Thoracic aorta (tissue), 2 donors: Measurements from ENCODE around the gene GRB10. TPM values are rescaled to one million over a fixed set of nuclear protein-coding genes. Genes with fewer than 3 reads are reported as not detected.
"Not testable (repeated sequence)": the region's sequence is repeated elsewhere in the genome, so short reads cannot be mapped to it uniquely, and the experiment has no call there.

Experiments used
- ATAC-seq: fragments of 150-250 bp; one replicate; pipeline ENCODE4 v1.8.0; 2017; ENCODE audit warnings: low read depth; ENCODE audit not compliant: insufficient number of reproducible peaks, low FRiP score
- DNase-seq: peaks from one replicate; pipeline ENCODE4 v3.0.0-alpha.2; 2020; ENCODE audit warnings: low spot score
- H3K27ac ChIP-seq, 2 donors: fragments of 200-600 bp; sonication (generic); 1 replicate in 1 of 2; 2 replicates in 1 of 2; pipeline ENCODE4 v1.5.1; 2016; ENCODE audit warnings: mild to moderate bottlenecking in 2 of 2, moderate library complexity in 2 of 2
- H3K27me3 ChIP-seq: fragments of 200-600 bp; sonication (generic); replicated peaks from 2 replicates; pipeline ENCODE4 v1.6.0; 2016; ENCODE audit warnings: mild to moderate bottlenecking; ENCODE audit not compliant: insufficient read depth
- H3K36me3 ChIP-seq: fragments of 200-600 bp; sonication (generic); one replicate; pipeline ENCODE4 v1.5.1; 2016
- H3K4me1 ChIP-seq, 2 donors: fragments of 200-600 bp; sonication (generic); 1 replicate in 1 of 2; 2 replicates in 1 of 2; pipeline versions ENCODE4 v1.5.1 to v1.6.0; 2016; ENCODE audit warnings: low read depth in 2 of 2, mild to moderate bottlenecking in 1 of 2; ENCODE audit not compliant: control insufficient read depth in 1 of 2
- H3K4me3 ChIP-seq: fragments of 200-600 bp; sonication (generic); 2 replicates; pipeline ENCODE4 v1.5.1; 2016; ENCODE audit warnings: mild to moderate bottlenecking
- H3K9me3 ChIP-seq: fragments of 200-600 bp; sonication (generic); 2 replicates; pipeline ENCODE4 v1.5.1; 2016
- CTCF ChIP-seq: fragments of 200-600 bp; sonication (generic); IDR thresholded peaks from one replicate; pipeline ENCODE4 v1.5.1; 2019; ENCODE audit warnings: antibody characterized with exemption
- total RNA-seq, 2 donors: library from RNA; depleted of rRNA; stranded (reverse); fragments of >200 nt; gene quantifications; one replicate each; pipeline versions ENCODE4 v1.1.0 to v1.2.3, GENCODE V29; 2016

Gene GRB10
- total RNA-seq, 2 donors from 2014 or later, result 59.2 to 104 TPM

- TF ChIP-seq CTCF, result no peak
- no peaks in the 10 kb centered on the region for H3K27me3 ChIP-seq
- no peak overlapping the region for H3K27ac ChIP-seq
- H3K9me3 ChIP-seq, result no peaks in the 10 kb centered on the region
- H3K4me3 ChIP-seq, result no peak overlapping the region
- no peaks in the 10 kb centered on the region for H3K4me1 ChIP-seq
- H3K36me3 ChIP-seq, result no peaks in the 10 kb centered on the region
- no peak for ATAC-seq
- no peak for DNase-seq
Measured at GRCh38 chr7:50739744-50740435, 42.8 kb downstream of the GRB10 start.

GRCh38 chr7:50738932-50739331 is 43.8 kb downstream of the GRB10 start:
- DNase-seq (no peak), ATAC-seq (no peak)
- H3K4me3 ChIP-seq, result no peak overlapping the region
- no peaks in the 10 kb centered on the region for H3K36me3 ChIP-seq
- H3K9me3 ChIP-seq, result no peaks in the 10 kb centered on the region
- H3K27me3 ChIP-seq, result no peaks in the 10 kb centered on the region
- no peak overlapping the region for H3K27ac ChIP-seq
- no peak for TF ChIP-seq CTCF
- no peaks in the 10 kb centered on the region for H3K4me1 ChIP-seq

GRCh38 chr7:50735836-50736235 is 46.9 kb downstream of the GRB10 start:
- ATAC-seq, H3K27ac ChIP-seq, H3K36me3 ChIP-seq, H3K4me1 ChIP-seq, H3K27me3 ChIP-seq, H3K9me3 ChIP-seq, H3K4me3 ChIP-seq, DNase-seq: not testable (repeated sequence)

- Histone ChIP-seq H3K36me3 (no peaks in the 10 kb centered on the region), H3K9me3 (no peaks in the 10 kb centered on the region), H3K27me3 (no peaks in the 10 kb centered on the region), H3K27ac (no peak overlapping the region), H3K4me1 (peaks cover 5 to 10% of the 10 kb centered on the region in 2 donors), H3K4me3 (no peak overlapping the region)
- TF ChIP-seq CTCF, result no peak
- ATAC-seq (no peak), DNase-seq (no peak)
Measured at GRCh38 chr7:50735333-50735732, 47.4 kb downstream of the GRB10 start.

GRCh38 chr7:50734246-50734645 is 48.5 kb downstream of the GRB10 start:
- Histone ChIP-seq H3K27me3 (no peaks in the 10 kb centered on the region), H3K36me3 (no peaks in the 10 kb centered on the region), H3K4me3 (no peak overlapping the region), H3K27ac (no peak overlapping the region), H3K9me3 (no peaks in the 10 kb centered on the region), H3K4me1 (peaks cover 11 to 21% of the 10 kb centered on the region in 2 donors)
- no peak for TF ChIP-seq CTCF
- no peak for ATAC-seq
- no peak for DNase-seq

- no peaks in the 10 kb centered on the region for H3K36me3 ChIP-seq
- no peak for DNase-seq
- no peaks in the 10 kb centered on the region for H3K9me3 ChIP-seq
- no peak for TF ChIP-seq CTCF
- peaks cover 14 to 28% of the 10 kb centered on the region in 2 donors for H3K4me1 ChIP-seq
- ATAC-seq, result no peak
- H3K4me3 ChIP-seq, result no peak overlapping the region
- no peak overlapping the region for H3K27ac ChIP-seq
- H3K27me3 ChIP-seq, result no peaks in the 10 kb centered on the region
Measured at GRCh38 chr7:50733552-50733951, 49.1 kb downstream of the GRB10 start.
